NCI-H2171 treated with DMSO at 0.1 percent for 48 hours (cell line): ENCODE measurements around the gene CFAP20DC.
"Not testable (repeated sequence)": the region's sequence is repeated elsewhere in the genome, so short reads cannot be mapped to it uniquely, and the experiment has no call there.

Source experiments
- DNase-seq: peaks from one replicate; lab custom pipeline; 2025; lab: John Stamatoyannopoulos, UW

CFAP20DC gene

DNA sequence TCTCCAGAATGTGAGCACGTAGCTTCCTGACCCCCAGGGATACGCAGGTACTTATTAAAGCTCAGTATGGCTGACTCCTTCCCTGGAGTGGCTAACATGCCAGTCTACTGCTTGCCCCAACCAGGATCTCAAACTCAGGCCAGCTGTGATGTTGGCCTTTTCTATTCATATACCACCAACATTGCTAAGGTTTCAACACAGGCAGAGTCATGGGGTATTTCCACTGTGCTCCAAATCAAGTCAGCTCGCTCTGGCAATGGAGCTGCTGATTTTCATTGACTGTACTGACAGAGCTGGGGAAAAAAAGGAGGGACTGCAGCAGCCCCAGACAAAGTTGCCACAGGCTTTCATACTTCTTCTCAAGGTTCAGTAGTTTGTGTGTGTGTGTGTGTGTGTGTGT is 87.0 kb downstream of the CFAP20DC start:
- no peak for DNase-seq

DNA sequence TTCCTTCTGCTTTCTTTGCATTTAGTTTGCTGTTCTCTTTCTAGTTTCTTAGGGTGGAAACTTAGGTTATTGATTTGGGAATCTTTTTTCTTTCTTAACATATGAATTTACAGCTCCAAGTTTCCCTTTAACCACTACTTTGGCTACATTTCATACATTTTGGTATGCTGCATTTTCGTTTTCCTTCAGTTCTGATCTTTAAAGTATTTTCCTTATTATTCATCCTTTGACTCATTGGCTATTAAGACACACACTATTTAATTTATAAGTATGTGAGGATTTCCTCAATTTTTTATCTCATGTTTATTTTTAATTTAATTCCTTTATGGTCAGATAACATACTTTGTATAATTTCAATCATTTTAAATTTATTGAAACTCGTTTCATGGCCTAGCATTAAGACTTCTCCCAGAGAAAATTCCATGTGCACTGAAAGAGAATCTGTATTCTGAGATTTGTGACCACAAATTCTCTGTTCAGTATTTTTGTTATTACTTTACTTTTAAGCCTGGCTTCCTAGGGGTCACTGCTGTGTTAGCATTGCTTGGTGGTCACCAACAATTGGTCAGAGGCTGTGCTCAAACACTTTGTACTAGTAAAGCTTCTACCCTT is 87.7 kb downstream of the CFAP20DC start:
- DNase-seq: no peak

DNA sequence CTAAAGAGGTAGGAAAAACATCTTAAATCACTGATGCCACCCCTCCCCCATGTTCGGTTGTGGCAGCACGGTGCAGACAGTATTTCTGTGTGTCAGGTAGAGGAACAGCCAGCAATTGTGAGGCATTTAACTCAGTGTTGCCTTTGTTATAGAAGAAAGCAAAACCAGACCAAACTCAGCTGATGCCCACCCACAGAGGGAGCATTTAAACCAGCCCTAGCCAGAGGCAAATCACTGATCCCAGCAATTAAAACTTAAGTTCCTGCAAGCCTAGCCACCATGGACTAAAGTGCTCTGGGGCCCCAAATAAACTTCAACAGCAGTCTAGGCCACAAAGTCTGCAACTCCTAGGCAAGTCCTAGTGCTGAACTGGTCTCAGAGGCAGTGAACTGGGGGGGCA is 94.5 kb downstream of the CFAP20DC start:
- no peak for DNase-seq

DNA sequence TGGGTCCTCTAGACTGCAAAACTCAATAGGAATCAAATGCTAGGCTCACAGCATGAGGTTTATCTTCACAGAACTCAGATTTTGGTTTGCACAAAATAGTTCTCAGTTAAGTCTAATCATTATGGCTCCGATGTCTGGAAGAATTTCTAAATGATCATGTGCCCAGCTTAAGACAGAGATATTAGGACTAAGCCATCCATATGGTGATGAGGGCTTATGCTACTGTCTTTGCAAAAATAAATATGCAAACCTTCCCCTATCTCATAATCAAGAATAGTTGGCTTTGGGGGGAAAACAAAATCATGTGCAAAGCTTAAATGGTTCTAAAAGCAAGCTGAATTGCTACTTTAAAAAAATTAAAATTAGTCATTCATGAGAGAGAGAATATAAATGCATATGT is 96.5 kb downstream of the CFAP20DC start:
- no peak for DNase-seq

DNA sequence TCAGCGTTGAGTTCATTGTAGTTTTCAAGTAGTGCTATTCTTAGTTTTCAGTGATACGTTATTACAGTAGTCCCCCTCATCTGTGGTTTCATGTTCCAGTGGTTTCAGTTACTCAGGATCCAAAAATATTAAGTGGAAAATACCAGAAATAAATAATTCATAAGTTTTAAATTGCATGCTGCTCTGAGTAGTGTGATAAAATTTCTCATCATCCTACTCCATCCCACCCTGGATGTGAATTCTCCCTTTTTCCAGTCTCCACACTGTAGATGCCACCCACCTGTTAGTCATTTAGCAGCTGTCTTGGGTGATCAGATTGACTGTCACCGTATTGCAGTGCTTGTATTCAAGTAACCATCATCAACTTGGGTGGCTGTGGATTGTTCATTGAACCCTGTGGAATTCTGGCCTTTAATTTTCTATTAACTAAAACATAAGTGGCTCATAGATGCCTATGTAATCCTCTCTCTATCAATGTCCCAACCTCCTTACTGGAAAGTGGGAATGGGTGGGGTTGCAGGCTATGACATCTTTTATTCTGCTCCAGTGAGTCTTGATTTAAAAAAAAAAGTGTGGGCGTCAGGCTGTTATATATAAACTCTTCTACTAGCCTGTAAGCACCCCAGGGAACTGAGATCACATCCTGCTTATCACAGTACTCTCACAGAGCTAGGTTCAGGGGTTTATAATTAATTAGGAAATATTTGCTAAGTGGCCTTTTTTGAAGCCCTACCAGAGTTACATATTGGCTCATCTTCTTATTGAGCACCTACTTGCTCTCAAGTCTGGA is 97.5 kb downstream of the CFAP20DC start:
- DNase-seq: no peak

DNA sequence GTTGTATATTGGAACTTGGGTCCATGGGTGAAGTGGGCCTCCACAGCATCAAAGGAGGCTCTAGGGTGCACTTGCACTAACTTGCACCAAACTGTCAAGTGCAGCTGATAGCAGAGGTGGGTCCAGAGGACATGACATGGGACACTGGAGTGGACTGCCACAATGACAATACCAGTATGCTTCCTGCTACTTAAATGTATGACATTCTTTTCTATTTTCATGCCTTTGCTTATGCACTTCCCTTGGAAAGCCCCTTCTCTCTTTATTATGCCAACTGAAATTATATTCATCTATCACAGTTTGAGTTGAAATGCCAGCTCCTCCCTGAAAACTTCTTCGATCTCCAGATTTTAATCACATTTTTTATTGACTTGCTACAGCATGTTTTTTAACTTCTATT is 101.8 kb downstream of the CFAP20DC start:
- no peak for DNase-seq

DNA sequence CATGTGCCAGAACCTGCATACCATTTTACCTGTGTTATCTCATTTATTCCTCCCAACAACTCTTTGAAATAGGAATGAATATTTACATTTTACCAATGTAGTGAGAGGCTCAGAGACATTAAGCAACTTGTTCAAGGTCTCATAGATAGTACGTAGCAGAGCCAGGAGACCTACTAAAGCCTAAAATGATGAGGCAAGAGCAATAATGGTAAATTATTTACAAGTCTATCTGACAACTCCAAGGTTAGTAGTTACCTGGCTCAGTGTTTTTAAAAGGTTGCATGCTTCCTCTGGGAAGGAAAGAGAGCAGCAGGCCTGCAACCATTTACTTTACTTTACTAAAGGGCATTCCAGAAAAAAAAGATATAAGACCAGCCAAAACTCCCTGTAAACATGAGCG is 103.0 kb downstream of the CFAP20DC start:
- DNase-seq: no peak

DNA sequence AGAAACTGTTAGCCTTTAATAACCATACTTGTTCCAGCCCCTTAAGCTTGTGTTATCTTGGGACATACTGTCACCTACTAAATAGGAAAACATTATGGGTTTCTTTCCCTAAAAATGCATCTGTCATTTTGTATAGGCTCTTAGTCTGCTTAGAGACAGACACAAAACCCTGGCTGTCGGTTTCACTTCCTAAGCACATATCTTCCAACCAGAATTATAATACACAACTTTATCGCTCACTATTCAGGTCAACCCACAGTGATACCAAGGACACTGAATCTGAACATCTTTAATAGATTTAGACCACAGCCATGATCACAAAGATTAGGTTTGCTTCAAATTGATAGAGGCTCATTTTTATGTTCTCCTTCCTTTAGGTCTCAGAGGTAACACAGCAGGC is 111.8 kb downstream of the CFAP20DC start:
- DNase-seq: no peak

DNA sequence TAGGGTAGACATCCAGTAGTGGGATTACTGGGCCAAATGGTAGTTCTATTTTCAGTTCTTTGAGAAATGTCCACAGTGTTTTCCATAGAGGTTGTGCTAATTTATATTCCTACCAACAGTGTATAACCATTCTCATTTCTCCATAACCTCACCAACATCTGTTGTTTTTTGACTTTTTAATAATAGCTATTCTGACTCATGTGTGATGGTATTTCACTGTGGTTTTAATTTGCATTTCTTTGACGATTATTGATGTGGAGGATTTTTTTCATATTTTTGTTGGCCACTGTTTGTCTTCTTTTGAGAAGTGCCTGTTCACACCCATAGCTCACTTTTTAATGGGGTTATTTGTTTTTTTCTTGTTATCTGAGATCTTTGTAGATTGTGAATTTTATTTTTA is 125.2 kb downstream of the CFAP20DC start:
- DNase-seq: no peak

DNA sequence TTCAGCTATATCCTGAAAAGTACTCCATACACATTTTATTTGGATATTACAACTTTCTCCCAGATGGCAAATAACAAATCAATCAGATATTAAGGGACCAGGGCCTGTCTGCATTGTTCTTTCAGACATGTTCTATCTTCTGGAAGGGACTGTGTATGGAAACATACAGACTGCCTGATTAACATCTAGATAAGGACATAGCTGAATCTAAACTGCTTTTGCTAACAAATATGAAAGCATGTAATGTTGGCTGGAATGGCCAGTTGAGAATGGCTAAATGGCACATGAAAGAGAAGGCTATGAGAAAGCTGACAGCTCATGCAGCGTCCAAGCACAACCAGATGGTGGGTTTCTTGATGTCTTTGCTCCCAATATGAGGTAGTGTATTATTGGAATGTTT is 149.4 kb downstream of the CFAP20DC start:
- DNase-seq: no peak

DNA sequence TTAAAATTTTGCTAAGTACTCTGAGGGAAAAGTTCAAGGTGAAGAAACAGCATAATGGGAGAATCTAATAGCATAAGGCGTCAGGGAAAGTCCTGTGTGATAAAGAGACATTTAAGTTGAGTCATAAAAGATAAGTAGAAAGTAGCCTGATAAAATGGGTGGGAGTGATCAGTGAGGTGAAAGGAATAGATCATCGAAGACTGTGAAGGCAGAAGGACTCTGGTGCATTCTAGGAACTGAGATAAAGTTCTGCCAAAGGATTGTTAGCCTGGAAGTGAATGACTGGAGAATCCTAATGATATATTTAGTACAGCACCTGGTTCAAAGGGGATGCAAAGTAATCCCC is 149.9 kb downstream of the CFAP20DC start:
- DNase-seq: no peak

DNA sequence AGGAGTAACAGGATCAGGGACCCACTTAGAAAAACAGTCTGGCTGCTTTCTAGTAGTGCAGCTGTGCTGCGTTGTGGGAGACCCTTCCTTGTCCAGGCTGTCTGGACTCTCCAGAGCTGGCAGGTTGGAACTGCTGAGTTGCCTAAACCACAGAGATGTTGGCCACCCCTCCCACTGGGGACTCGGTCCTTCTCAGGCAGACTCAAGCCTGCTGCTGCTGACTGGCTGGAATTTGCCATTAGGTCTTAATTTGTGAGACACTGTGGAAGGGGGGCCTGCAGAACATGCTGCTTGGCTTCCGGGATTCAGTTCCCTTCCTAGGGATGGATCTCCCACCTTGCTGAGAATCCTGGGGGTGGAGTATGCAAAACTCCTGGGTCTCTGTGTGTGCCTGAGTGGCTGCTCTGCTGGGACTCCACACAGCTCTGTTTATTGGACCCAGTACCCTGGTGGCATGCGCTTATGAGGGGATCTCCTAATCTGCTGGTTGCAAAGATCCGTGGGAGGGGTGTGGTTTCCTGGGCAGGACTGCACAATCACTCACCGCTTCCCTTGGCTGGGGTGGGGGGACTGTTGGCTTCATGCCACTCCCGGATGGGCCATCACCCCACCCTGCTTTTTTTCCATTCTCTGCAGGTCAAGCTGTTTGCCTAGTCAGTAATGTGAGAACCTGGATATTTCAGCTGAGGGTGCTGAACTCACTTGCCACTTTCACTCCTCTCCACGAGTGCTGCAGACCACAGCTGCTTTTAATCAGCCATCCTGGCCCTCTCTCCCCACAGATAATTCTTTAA is 150.5 kb downstream of the CFAP20DC start:
- no peak for DNase-seq

DNA sequence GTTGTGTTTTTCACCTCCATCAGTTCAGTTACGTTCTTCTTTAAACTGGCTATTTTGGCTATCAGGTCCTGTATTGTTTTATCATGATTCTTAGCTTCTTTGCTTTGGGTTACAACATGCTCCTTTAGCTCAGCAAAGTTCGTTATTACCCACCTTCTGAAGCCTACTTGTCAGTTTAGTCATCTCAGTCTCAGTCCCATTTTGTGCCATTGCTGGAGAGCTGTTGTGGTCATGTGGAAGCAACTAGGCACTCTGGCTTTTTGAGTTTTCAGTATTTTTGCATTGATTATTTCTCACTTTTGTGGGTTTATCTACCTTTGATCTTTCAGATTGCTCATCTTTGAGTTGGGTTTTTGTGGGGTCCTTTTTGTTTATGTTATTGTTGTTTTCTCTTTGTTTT is 151.3 kb downstream of the CFAP20DC start:
- no peak for DNase-seq

DNA sequence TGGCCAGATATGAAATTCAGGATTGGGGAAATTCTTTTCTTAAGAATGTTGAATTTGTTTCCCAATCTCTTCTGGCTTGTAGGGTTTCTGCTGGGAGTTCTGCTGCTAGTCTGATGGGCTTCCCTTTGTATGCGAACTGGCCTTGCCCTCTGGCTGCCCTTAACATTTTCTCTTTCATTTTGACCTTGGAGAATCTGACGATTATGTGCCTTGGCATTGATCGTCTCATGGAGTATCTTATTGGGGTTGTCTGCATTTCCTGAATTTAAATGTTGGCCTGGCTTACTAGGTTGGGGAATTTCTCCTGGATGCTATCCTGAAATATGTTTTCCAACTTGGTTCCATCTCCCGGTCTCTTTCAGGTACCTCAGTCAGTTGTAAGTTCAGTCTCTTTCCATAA is 152.2 kb downstream of the CFAP20DC start:
- no peak for DNase-seq

DNA sequence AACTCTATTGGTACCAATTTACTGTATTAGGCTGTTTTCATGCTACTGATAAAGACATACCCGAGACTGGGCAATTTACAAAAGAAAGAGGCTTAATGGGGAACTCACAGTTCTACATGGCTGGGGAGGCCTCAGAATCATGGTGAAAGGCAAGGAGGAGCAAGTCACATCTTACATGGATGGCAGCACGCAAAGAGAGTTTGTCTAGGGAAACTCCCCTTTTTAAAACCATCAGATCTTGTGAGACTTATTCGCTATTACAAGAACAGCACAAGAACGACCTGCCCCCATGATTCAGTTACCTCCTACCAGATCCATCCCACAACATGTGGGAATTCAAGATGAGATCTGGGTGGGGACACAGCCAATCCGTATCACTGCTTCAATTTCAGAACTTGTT is 154.1 kb downstream of the CFAP20DC start:
- DNase-seq: not testable (repeated sequence)

DNA sequence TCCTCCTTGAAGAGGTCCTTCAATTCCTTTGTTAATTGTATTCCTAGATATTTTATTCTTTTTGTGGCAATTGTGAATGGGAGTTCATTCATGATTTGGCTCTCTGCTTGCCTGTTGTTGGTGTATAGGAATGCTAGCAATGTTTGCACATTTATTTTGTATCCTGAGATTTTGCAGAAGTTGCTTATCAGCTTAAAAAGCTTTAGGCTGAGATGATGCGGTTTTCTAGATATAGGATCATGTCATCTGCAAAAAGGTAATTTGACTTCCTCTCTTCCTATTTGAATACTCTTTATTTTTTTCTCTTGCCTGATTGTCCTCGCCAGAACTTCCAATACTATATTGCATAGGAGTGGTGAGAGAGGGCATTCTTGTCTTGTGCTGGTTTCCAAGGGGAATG is 157.3 kb downstream of the CFAP20DC start:
- DNase-seq: not testable (repeated sequence)

DNA sequence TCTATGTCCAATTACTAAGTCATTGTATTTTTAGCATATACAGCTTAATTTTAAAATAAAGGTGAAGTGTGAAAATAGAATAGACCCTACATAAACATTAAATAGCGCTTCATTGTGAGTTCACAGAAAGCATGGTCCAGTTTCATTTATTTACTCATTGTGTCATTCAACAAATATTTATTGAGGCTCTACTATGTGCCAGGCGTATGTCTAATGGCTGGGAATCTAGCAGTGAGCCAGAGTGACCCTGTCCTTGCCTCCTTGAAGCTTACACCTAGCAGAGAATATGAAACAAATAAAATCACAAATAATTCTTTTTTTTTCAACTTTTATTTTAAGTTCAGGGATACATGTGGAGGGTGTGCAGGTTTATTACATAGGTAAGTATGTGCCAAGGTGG is 161.7 kb downstream of the CFAP20DC start:
- no peak for DNase-seq

DNA sequence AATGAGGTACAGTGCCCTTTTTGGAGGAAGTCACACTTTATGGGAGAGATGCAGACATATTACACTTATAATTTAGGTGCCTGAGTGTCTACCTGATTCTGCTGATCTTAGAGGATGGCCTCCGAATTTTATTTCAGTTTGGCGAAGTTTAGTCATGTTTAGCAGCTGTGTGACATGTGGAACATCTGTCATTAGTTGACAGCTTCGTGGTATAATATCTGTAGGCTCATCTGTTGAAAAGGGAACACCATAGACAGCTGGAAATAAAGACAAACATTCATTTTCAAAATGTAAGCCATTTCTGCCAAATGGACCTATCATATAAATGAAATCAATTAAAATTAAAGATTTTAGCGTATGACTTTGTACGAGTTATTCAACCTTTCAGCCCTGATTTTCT is 165.4 kb downstream of the CFAP20DC start:
- DNase-seq: no peak

DNA sequence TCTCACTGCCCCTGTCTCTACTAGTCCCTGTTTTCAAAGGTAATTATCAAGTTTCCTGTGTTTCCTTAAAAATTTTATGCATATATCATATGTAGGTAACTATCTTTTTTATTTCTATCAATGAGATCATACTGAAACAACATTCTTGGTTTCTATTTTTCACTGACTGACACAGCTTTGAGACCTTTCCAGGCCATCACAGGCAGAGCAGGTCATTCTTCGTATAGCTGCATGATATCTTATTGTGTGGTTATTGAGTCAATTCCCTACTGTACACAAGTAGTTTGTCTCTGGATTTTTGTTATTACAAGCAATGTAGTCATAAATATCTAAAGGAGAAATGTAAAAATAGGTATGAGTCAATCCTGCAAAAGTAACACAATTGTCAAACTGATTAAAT is 169.6 kb downstream of the CFAP20DC start:
- DNase-seq: no peak

DNA sequence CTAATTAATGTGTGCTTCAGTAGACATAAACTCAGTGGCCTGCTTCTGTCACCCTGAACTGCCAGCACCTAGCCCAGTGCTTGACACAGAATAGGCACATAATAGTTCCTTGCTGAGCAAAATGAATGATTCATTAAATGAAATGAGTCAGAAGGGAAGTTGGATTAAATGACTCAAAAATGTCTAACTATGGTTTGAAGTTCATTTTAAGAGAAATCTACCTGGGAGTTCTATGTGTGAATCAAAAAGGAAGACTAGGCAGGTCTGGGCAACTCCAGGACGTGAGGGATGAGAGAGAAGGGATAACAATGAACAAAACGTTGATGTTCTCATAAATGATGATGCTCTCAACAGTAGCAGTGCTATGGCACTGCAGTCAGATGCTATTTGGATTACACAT is 175.0 kb downstream of the CFAP20DC start:
- no peak for DNase-seq

DNA sequence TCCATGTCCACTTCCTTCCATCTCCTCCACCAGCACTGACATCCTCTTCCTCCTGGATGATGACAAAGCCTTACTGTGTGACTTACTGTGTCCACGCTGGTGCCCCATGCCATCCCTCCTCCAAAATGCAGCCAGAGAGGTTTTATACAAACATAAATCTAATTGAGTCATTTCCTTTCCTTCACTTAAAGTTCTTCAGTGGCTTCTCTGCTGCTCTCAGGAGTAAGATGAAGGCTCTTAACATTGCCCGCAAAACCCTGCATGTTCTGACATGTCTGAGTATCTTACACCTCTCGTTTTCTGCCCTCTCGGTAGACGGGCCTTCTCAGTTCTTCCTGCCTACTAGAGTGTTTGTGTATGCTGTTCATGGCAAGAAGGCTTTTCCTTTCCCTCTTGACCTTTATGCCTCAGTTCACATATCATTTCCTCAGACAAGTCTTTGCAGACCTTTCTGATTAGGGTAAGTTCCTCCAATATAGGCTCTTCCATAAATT is 175.5 kb downstream of the CFAP20DC start:
- DNase-seq: no peak

DNA sequence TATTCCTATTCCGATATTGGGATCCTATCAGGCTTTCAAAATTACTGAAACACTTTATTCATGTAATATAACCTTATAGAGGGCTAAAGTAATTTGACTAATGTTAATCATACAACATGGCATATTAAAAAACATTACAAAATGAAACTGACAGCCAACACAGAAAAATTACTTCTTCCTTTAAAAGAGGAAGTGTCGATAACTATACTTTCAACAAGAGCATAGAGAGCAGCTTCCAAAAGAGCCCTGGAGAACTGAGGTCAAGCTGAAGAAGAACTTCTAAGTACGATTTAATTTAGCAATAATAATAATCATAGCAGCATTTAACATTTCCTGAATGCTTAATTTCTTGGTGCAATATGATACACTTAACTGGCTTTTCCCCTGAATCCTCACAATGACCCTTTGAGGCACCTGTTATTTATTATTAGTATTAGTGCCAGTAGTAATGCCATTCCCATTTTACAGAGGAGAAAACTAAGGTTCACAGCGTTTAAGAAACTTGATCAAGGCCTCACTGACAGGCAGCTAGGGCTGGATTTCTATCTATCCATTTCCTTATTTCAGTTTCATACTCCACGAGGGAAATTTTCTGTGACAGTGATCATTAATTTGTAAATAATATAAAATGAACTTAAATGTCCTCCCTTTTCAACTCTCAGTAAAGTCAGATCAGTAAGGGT is 181.6 kb downstream of the CFAP20DC start:
- DNase-seq: no peak

DNA sequence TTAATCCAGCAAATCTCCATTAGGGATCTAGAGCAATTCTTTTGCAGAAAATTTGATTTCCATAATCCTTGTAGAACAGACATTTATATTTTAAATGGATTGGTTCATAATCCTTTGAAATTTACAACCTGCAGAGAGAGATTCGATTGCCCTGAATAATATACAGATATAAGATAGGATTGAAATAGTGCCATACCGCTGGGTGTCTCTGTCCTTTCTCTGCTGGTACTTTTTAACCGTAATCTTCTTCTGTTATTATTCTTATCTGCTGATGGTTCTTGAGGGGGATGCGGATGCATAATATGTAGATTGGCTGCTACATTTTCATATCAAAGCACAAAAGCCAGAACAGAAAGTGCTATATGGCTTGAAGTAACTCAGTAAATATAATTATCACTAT is 182.2 kb downstream of the CFAP20DC start:
- DNase-seq: no peak
